ENCODE data around the gene KIAA0586. TPM values are rescaled to one million over a fixed set of nuclear protein-coding genes. Genes with fewer than 3 reads are reported as not detected.

The KIAA0586 gene
- 34.3 TPM for total RNA-seq
- polyA plus RNA-seq, result 10 to 100 TPM; 16.8 to 30.3 (median 25.3) TPM

- Histone ChIP-seq H3K27me3 (ENCODE audit: control insufficient read depth, insufficient read depth, low read length) (no peaks in the 10 kb centered on the region), H3K9me3 (ENCODE audit: control insufficient read depth in 2 of 2, low read length in 2 of 2) (no peaks in the 10 kb centered on the region), H3K4me3 (ENCODE audit: low read depth, low read length) (peak within 1 kb of the TSS; percentile 100), H3K4me1 (ENCODE audit: control insufficient read depth, insufficient read depth, low read length, poor library complexity, severe bottlenecking) (peaks cover 25% of the 10 kb centered on the region), H3K36me3 (ENCODE audit: control insufficient read depth, insufficient read depth, low read length) (peaks cover 22% of the 10 kb centered on the region), H3K27ac (ENCODE audit: insufficient read depth, low read length, poor library complexity, severe bottlenecking) (peak within 1 kb of the TSS; percentile 93)
- peak; percentile 95 to 99 (median 98) for DNase-seq
- Mint-ChIP-seq H3K4me1 (peaks cover 23 to 59% (median 33%) of the 10 kb centered on the region in 4 donors), H3K36me3 (peaks cover 18% of the 10 kb centered on the region), H3K9me3 (no peaks in the 10 kb centered on the region), H3K4me3 (peak within 1 kb of the TSS; percentile 84 to 93 (median 92)), H3K27ac (peak within 1 kb of the TSS; percentile 93 to 99 (median 95)), H3K27me3 (peaks cover 7% of the 10 kb centered on the region)
- ATAC-seq (ENCODE audit: low read depth in 2 of 2), result peak; percentile 92 to 94
Measured at GRCh38 chr14:58427281-58428117, at the start of gene KIAA0586, which contains the start of gene TIMM9. KIAA0586 (plus strand) TSS chr14:58427719; CDS start chr14:58428265, 546 bp downstream. TIMM9 (minus strand) TSS chr14:58427531; CDS start chr14:58411945, 15,586 bp downstream.

DNA sequence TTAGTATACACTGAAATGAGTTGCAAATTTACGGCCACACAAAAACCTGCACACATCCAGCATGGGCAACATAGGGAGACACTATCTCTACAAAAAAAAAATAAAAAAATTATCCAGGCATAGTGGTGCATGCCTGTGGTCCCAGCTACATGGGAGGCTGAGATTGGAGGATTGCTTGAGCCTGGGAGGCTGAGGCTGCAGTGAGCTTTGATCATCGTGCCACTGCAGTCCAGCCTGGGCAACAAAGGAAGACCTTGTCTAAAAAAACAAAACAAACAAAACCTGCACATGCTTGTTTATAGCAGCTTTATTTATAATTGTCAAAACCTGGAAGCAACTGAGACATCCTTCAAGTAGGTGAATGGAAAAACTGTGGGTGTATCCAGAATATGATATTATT lies 36.7 kb upstream of the KIAA0586 start:
- H3K27me3 Mint-ChIP-seq, result peaks cover 5% of the 10 kb centered on the region
- no peak for DNase-seq
- Histone ChIP-seq H3K4me3 (ENCODE audit: low read depth, low read length) (no peak overlapping the region), H3K9me3 (ENCODE audit: control insufficient read depth in 2 of 2, low read length in 2 of 2) (no peaks in the 10 kb centered on the region), H3K4me1 (ENCODE audit: control insufficient read depth, insufficient read depth, low read length, poor library complexity, severe bottlenecking) (peaks cover 8% of the 10 kb centered on the region), H3K27me3 (ENCODE audit: control insufficient read depth, insufficient read depth, low read length) (no peaks in the 10 kb centered on the region), H3K36me3 (ENCODE audit: control insufficient read depth, insufficient read depth, low read length) (no peaks in the 10 kb centered on the region), H3K27ac (ENCODE audit: insufficient read depth, low read length, poor library complexity, severe bottlenecking) (no peak overlapping the region)
- no peak overlapping the region for H3K27ac Mint-ChIP-seq
- peaks cover 0 to 4% (median 0%) of the 10 kb centered on the region in 7 donors for H3K9me3 Mint-ChIP-seq
- H3K36me3 Mint-ChIP-seq, result no peaks in the 10 kb centered on the region
- H3K4me3 Mint-ChIP-seq, result no peak overlapping the region
- peaks cover 0 to 5% (median 3%) of the 10 kb centered on the region in 4 donors for H3K4me1 Mint-ChIP-seq
- no peak for ATAC-seq (ENCODE audit: low read depth in 2 of 2)

- no peak for ATAC-seq (ENCODE audit: low read depth in 2 of 2)
- no peaks in the 10 kb centered on the region for H3K36me3 ChIP-seq (ENCODE audit: control insufficient read depth, insufficient read depth, low read length)
- no peaks in the 10 kb centered on the region for H3K27me3 ChIP-seq (ENCODE audit: control insufficient read depth, insufficient read depth, low read length)
- H3K9me3 Mint-ChIP-seq, result peaks cover 0 to 1% (median 0%) of the 10 kb centered on the region in 7 donors
- H3K36me3 Mint-ChIP-seq, result no peaks in the 10 kb centered on the region
- H3K27me3 Mint-ChIP-seq, result peaks cover 5% of the 10 kb centered on the region
- H3K9me3 ChIP-seq (ENCODE audit: control insufficient read depth in 2 of 2, low read length in 2 of 2), result no peaks in the 10 kb centered on the region
- H3K4me1 ChIP-seq (ENCODE audit: control insufficient read depth, insufficient read depth, low read length, poor library complexity, severe bottlenecking), result peaks cover 16% of the 10 kb centered on the region
- H3K4me3 Mint-ChIP-seq, result peak overlapping the region; percentile 77 to 89 (median 84)
- no peak for DNase-seq
- H3K27ac ChIP-seq (ENCODE audit: insufficient read depth, low read length, poor library complexity, severe bottlenecking), result peak overlapping the region; percentile 68
- peak overlapping the region; percentile 79 for H3K4me3 ChIP-seq (ENCODE audit: low read depth, low read length)
- peak overlapping the region in 2 of 3 donors; percentile 93 to 94 for H3K27ac Mint-ChIP-seq
- H3K4me1 Mint-ChIP-seq, result peaks cover 9 to 15% (median 11%) of the 10 kb centered on the region in 4 donors
Measured at GRCh38 chr14:58395562-58395811, 32.0 kb upstream of the KIAA0586 start.

DNA sequence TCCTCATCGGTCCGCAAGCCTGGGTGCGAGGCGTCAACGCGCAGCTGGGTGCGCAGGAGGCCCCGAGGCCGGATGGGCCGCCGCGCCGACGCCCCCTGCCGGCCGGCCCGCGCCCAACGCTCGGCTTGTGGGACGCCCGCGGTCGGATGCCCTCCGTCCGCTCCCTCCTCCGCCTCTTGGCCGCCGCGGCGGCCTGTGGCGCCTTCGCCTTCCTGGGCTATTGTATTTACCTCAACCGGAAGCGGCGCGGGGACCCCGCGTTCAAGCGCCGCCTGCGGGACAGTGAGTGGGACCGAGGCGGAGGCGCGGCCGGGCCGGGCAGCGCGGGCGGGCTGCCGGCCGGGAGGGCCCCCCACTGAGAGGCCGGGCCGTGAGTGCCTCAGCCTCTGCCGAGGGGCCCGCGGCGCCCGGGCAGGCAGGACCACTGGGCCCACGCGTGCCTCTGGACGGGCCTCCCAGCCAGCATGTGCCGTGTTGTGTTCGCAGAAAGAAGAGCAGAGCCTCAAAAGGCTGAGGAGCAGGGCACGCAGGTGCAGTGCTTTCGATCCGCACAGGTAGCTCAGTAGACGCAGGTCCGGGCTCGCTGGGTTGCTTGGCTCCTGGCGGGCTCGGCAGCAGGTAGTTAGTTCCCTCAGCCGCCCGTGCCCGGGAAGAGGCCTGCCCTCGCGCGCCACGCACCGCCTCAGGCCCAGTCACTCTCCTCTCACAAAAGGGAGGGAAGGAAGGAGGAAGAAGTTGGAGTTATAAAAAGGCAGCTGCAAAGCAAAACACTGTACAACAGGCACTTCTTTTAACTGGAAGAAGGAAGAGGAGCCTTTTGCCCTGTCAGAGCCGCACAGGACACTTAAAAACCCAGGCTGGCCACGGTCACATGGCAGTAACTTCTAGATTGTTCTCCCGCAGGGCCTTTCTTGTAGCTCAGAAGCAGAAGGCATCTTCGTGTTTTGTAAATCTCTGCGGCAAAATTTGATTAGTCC lies 31.4 kb upstream of the KIAA0586 start, which contains the start of gene TOMM20L:
TSS of gene TOMM20L (plus strand) at position 119 of the 977 bp plus-strand sequence. CDS start at position 147, 28 bp downstream.
- Histone ChIP-seq H3K27ac (ENCODE audit: insufficient read depth, low read length, poor library complexity, severe bottlenecking) (peak within 1 kb of the TSS; percentile 68), H3K4me1 (ENCODE audit: control insufficient read depth, insufficient read depth, low read length, poor library complexity, severe bottlenecking) (peaks cover 16% of the 10 kb centered on the region), H3K4me3 (ENCODE audit: low read depth, low read length) (peak within 1 kb of the TSS; percentile 79), H3K9me3 (ENCODE audit: control insufficient read depth in 2 of 2, low read length in 2 of 2) (no peaks in the 10 kb centered on the region), H3K27me3 (ENCODE audit: control insufficient read depth, insufficient read depth, low read length) (no peaks in the 10 kb centered on the region), H3K36me3 (ENCODE audit: control insufficient read depth, insufficient read depth, low read length) (no peaks in the 10 kb centered on the region)
- peaks cover 0 to 1% (median 0%) of the 10 kb centered on the region in 7 donors for H3K9me3 Mint-ChIP-seq
- H3K36me3 Mint-ChIP-seq, result no peaks in the 10 kb centered on the region
- H3K27me3 Mint-ChIP-seq, result peaks cover 5% of the 10 kb centered on the region
- peak; percentile 61 to 80 (median 73) for DNase-seq
- H3K27ac Mint-ChIP-seq, result peak within 1 kb of the TSS; percentile 95 to 98 (median 97)
- peaks cover 9 to 15% (median 11%) of the 10 kb centered on the region in 4 donors for H3K4me1 Mint-ChIP-seq
- ATAC-seq (ENCODE audit: low read depth in 2 of 2), result peak; percentile 82 to 83
- peak within 1 kb of the TSS; percentile 77 to 89 (median 86) for H3K4me3 Mint-ChIP-seq

- Mint-ChIP-seq H3K27me3 (peaks cover 5% of the 10 kb centered on the region), H3K4me3 (peak overlapping the region; percentile 41 to 87 (median 81)), H3K27ac (peak overlapping the region in 2 of 3 donors; percentile 28 to 95), H3K4me1 (peaks cover 10 to 15% (median 12%) of the 10 kb centered on the region in 4 donors), H3K9me3 (peaks cover 0 to 1% (median 0%) of the 10 kb centered on the region in 7 donors), H3K36me3 (peaks cover 4% of the 10 kb centered on the region)
- Histone ChIP-seq H3K27me3 (ENCODE audit: control insufficient read depth, insufficient read depth, low read length) (no peaks in the 10 kb centered on the region), H3K4me3 (ENCODE audit: low read depth, low read length) (no peak overlapping the region), H3K4me1 (ENCODE audit: control insufficient read depth, insufficient read depth, low read length, poor library complexity, severe bottlenecking) (peaks cover 16% of the 10 kb centered on the region), H3K27ac (ENCODE audit: insufficient read depth, low read length, poor library complexity, severe bottlenecking) (no peak overlapping the region), H3K9me3 (ENCODE audit: control insufficient read depth in 2 of 2, low read length in 2 of 2) (no peaks in the 10 kb centered on the region), H3K36me3 (ENCODE audit: control insufficient read depth, insufficient read depth, low read length) (no peaks in the 10 kb centered on the region)
- ATAC-seq (ENCODE audit: low read depth in 2 of 2), result no peak
- DNase-seq, result no peak
Measured at GRCh38 chr14:58397156-58397555, 30.4 kb upstream of the KIAA0586 start.

DNA sequence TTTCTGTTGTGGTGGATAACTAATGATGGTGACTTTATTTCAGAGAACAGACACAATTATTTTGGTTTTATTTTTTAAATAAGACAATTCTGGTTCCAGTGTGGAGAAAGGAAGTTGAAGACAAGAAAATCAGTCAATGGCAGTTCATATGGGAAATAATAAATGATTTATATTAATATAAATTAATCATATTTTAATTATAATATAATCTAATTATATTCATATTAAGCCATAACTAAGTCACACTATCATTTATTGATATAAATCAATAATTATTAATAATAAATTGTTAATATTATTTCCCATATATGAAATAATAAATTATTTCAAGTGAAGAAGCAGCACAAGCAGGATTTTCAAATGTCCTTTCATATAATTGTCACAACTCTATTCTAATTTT lies 29.0 kb upstream of the KIAA0586 start:
- peaks cover 16% of the 10 kb centered on the region for H3K4me1 ChIP-seq (ENCODE audit: control insufficient read depth, insufficient read depth, low read length, poor library complexity, severe bottlenecking)
- ATAC-seq (ENCODE audit: low read depth in 2 of 2), result no peak
- no peaks in the 10 kb centered on the region for H3K27me3 ChIP-seq (ENCODE audit: control insufficient read depth, insufficient read depth, low read length)
- no peak for DNase-seq
- no peak overlapping the region for H3K27ac ChIP-seq (ENCODE audit: insufficient read depth, low read length, poor library complexity, severe bottlenecking)
- H3K27ac Mint-ChIP-seq, result no peak overlapping the region
- peaks cover 4% of the 10 kb centered on the region for H3K27me3 Mint-ChIP-seq
- H3K9me3 ChIP-seq (ENCODE audit: control insufficient read depth in 2 of 2, low read length in 2 of 2), result no peaks in the 10 kb centered on the region
- H3K4me1 Mint-ChIP-seq, result peaks cover 10 to 15% (median 12%) of the 10 kb centered on the region in 4 donors
- no peaks in the 10 kb centered on the region for H3K36me3 ChIP-seq (ENCODE audit: control insufficient read depth, insufficient read depth, low read length)
- peaks cover 4% of the 10 kb centered on the region for H3K36me3 Mint-ChIP-seq
- H3K4me3 Mint-ChIP-seq, result peak overlapping the region in 1 of 4 donors; percentile 77
- peaks cover 0 to 1% (median 0%) of the 10 kb centered on the region in 7 donors for H3K9me3 Mint-ChIP-seq
- H3K4me3 ChIP-seq (ENCODE audit: low read depth, low read length), result no peak overlapping the region

GRCh38 chr14:58398895-58399294 lies 28.6 kb upstream of the KIAA0586 start:
- no peaks in the 10 kb centered on the region for H3K9me3 ChIP-seq (ENCODE audit: control insufficient read depth in 2 of 2, low read length in 2 of 2)
- H3K27me3 ChIP-seq (ENCODE audit: control insufficient read depth, insufficient read depth, low read length), result no peaks in the 10 kb centered on the region
- H3K27me3 Mint-ChIP-seq, result no peaks in the 10 kb centered on the region
- peaks cover 4% of the 10 kb centered on the region for H3K36me3 Mint-ChIP-seq
- H3K4me3 Mint-ChIP-seq, result no peak overlapping the region
- no peak overlapping the region for H3K4me3 ChIP-seq (ENCODE audit: low read depth, low read length)
- H3K27ac ChIP-seq (ENCODE audit: insufficient read depth, low read length, poor library complexity, severe bottlenecking), result no peak overlapping the region
- H3K9me3 Mint-ChIP-seq, result no peaks in the 10 kb centered on the region
- no peaks in the 10 kb centered on the region for H3K36me3 ChIP-seq (ENCODE audit: control insufficient read depth, insufficient read depth, low read length)
- H3K4me1 Mint-ChIP-seq, result peaks cover 10 to 15% (median 12%) of the 10 kb centered on the region in 4 donors
- peak overlapping the region in 1 of 3 donors; percentile 38 for H3K27ac Mint-ChIP-seq
- no peak for DNase-seq
- H3K4me1 ChIP-seq (ENCODE audit: control insufficient read depth, insufficient read depth, low read length, poor library complexity, severe bottlenecking), result peaks cover 16% of the 10 kb centered on the region
- ATAC-seq (ENCODE audit: low read depth in 2 of 2), result no peak
